OCI-LY7 (cell line): Measurements from ENCODE around the gene ARPC3.
A peak's percentile ranks its signal among the peaks of the same experiment; 100 is the strongest.

Experiments
- CTCF ChIP-seq: fragments of 200-600 bp; sonication (generic); conservative IDR thresholded peaks from 2 replicates; pipeline ENCODE4 v1.5.1; 2014; ENCODE audit warnings: mild to moderate bottlenecking, antibody characterized with exemption, low read length, moderate library complexity, mixed read lengths
- EZH2phosphoT487 ChIP-seq: fragments of 200-600 bp; sonication (generic); IDR thresholded peaks from 2 replicates; pipeline ENCODE4 v1.6.1; 2018; ENCODE audit warnings: low read depth, borderline replicate concordance, mild to moderate bottlenecking, mixed run types, antibody characterized with exemption, low read length, moderate library complexity, mixed read lengths

DNA sequence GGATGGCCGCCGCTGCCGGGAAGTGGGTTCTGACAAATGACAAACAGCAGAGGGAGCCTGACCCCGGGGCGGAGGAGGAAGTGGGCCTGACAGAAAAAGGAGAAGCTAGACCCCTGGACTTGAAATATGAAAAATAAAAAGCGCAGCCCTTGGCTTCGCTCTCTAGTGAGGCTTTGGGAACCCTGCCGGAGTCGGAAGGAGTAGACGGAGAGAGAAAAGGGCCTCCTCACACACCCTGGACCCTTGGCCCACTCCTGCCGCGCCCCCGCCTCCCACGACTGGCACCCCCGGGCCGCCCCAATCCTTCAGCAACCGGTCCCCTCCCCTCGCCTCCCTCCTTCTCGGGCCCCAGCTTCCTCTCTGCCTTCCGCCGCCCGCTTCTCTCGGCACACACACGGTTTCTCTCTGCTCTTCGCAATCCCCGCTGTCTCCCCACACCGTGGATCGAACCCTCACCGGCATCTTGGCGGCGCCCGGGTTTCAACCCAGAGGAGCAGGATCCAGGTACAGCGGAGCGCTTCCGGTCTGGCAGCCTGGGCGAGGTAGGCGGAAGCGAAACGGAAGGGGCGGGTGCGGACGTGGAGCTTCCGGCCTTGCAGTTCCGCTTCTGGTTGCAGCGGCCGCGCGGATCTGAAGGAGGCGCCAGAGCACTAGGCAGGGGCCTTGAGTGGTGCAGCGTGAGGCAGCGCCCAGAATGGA lies at the start of gene ARPC3:
- peak; percentile 81 for TF ChIP-seq CTCF
- TF ChIP-seq EZH2phosphoT487: no peak
